ENCODE measurements around the gene RTL9.

DNA sequence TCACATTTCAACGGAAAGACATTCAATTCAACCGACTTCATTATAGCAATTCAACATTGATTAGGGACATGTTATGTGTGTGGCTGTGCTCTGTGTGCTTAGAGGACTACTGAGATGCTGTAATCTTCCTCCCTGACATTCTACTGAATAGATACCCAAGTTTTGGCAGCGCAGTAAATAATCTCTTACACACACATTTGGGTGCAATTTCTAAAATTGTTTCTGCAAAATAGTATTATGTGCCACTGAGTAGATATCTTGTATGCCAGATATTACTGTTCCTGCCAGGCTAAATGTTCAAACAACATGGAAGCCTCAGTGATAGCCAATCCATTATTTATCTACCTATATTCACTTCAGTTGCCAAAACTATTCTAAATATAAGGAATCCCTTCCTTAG, 41.3 kb downstream of the RTL9 start:
- TF ChIP-seq POLR2A (IDR thresholded peaks at IDR 0.05): no peak
- TF ChIP-seq, protein P1, sequence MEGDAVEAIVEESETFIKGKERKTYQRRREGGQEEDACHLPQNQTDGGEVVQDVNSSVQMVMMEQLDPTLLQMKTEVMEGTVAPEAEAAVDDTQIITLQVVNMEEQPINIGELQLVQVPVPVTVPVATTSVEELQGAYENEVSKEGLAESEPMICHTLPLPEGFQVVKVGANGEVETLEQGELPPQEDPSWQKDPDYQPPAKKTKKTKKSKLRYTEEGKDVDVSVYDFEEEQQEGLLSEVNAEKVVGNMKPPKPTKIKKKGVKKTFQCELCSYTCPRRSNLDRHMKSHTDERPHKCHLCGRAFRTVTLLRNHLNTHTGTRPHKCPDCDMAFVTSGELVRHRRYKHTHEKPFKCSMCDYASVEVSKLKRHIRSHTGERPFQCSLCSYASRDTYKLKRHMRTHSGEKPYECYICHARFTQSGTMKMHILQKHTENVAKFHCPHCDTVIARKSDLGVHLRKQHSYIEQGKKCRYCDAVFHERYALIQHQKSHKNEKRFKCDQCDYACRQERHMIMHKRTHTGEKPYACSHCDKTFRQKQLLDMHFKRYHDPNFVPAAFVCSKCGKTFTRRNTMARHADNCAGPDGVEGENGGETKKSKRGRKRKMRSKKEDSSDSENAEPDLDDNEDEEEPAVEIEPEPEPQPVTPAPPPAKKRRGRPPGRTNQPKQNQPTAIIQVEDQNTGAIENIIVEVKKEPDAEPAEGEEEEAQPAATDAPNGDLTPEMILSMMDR (IDR thresholded peaks at IDR 0.05): no peak
